T47D (cell line): ENCODE results near the gene DOC2B.
"Not testable (repeated sequence)": the region's sequence is repeated elsewhere in the genome, so short reads cannot be mapped to it uniquely, and the experiment has no call there.

Experiments
- DNase-seq, 2 experiments: peaks; one replicate each; pipeline versions ENCODE4 v3.0.0 to v3.0.0-alpha.2; 2011 to 2012; ENCODE audit warnings: low read depth in 1 of 2, low spot score in 1 of 2
- JUND ChIP-seq: IDR thresholded peaks from 2 replicates; pipeline ENCODE4 v1.6.1; 2012; ENCODE audit warnings: low read depth
- in situ Hi-C: cut with HindIII; loops from 2 replicates; pipeline ENCODE4 v1.10.0; 2016; ENCODE audit warnings: low sequenced_read_pairs, low pct_unique_long_range_greater_than_20kb

Gene DOC2B

DNA sequence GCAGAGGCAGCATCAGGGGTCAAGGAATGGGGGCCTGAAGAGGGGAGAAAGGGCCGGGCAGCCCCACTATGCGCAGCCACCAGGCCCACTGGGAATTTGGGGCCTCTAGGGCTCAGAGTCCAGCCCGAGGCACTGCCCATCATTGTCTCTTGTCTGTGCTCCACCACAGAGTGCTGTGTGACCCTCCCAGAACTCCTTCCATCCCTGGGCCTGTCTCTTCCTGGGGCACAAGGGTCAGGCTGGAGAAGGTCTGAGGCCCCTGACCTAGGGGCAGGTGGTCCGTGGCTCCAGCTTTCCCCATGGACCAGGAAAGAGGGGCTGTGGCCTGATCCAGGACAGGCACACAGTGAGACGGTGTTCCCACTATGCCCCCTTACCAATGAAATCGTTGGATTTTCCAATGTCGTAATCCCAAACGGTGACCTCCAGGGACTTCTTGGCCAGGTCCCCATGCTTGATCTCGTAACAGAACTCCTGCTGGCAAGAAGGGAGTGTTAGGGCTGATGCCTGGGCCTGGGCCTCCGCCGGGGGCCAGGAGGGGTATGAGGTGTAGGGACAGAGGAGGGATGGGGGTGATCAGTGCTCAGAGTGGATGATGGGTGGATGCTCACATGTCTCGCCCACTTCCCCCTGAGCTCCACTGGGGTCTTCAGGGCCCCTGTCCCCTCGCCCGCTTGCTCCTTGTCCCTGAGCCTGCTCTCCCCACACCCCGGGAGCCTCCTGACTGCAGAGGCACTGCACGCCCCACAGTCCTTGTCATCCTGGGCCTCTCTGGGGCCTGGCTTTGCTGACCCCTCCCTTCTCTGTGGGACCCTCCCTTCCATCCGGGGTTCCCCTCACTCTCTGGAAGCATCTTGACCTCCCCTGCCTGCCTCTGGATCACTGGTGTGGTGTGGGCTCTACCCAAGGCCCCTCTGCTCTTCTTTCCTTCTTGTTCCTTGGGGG is 33.4 kb downstream of the DOC2B start:
- no peak for TF ChIP-seq JUND
- DNase-seq, result no peak
- in situ Hi-C loops, result no loop called here

DNA sequence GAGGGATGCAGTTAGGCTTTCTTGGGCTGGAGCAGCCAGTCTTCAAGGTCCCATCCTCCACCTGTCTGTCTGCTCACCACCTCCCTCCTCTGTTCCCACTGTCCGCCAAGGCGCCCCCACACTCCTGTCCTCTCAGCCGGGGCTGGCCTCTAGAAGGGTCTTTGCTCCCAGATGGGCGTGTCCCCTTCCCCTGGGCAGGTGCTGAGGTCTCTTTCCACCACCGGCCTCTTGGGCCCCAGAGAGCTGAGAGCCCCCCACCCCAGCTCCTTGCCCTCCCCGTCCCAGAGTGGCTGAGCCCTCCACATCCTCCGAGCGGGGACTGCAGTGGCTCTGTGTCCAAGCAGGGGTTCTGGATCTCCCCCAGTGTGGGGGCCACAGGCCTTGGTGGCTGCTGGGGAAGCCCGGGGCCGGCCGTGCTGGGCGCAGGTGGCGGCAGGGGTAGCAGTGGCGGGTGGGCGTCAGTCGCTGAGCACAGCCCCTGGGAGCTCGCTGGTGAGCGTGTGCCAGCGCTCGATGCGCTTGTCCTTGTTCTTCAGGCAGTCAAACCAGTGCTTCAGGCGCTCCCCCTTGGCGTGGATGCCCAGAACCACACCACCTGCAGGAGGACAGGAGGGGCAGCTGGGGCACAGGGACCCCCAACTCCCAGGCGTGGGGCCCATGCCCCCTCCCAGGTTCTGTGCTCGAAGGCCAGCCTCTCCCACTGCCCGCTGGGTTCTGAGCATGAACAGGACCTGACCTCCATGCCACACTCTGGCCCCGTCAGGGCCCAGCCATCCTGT is 34.3 kb downstream of the DOC2B start:
- no peak for TF ChIP-seq JUND
- in situ Hi-C loops, result no loop called here
- no peak for DNase-seq

DNA sequence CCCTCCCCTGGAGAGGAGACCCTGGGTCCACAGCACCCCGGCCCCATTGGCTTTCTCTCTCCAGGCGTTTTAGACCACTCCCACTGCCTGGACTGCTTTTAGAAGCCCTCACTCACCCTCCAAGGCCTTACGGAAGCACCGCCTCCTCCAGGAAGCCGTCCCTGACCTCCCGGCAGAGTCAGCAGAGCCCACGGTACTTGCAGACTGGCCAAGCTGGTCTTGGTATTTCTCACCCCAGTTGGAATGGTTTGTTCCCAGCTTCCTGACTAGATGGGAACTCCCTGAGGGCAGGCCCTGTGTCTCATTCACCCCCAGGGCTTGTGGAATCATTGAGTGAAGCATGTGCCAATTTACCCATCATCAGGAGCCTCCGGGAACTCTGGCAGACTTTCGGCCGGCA is 34.9 kb downstream of the DOC2B start:
- TF ChIP-seq JUND, result no peak
- in situ Hi-C loops, result no loop called here
- no peak for DNase-seq

GRCh38 chr17:145671-146541 is 35.5 kb downstream of the DOC2B start:
- in situ Hi-C loops, result no loop called here
- no peak for TF ChIP-seq JUND

DNA sequence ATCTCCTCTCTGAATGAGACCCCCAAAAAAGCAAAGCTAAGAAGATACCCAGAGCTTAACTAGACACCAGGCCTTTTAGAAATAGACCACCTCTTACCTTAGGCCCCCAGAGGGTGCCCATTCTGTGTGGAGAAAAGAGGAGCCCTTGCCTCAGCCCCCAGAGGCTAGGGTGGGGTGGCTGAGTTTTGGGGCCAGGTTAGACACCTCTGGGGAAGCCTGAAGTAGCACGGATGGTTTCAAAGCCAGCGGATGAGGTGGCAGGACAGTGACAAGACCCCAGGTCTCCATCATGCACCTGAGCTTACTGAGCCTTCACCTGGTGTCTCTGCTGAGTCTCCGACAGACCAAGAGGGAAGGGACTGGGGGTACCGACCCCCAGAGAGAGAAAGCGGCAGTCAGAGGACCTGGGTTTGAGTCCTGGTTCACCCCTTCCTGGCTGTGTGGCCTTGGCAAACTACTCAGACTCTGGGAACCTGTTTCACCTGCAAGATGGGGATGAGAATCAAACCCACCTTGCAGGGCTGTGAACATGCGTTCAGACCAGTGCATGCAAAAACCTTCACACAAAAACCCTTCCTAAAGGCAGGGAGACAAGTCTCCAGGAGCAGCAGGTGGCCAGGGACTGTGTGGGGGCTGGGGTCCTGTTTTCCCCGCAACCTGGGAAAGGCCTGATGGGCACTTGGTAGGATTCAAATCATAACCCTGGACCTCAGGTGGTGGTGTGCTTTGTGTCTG is 36.3 kb downstream of the DOC2B start:
- in situ Hi-C loops, result no loop called here
- no peak for DNase-seq
- no peak for TF ChIP-seq JUND

More at GRCh38 chr17:145671-146541, 35.5 kb downstream of the DOC2B start:
- DNase-seq, result no peak

DNA sequence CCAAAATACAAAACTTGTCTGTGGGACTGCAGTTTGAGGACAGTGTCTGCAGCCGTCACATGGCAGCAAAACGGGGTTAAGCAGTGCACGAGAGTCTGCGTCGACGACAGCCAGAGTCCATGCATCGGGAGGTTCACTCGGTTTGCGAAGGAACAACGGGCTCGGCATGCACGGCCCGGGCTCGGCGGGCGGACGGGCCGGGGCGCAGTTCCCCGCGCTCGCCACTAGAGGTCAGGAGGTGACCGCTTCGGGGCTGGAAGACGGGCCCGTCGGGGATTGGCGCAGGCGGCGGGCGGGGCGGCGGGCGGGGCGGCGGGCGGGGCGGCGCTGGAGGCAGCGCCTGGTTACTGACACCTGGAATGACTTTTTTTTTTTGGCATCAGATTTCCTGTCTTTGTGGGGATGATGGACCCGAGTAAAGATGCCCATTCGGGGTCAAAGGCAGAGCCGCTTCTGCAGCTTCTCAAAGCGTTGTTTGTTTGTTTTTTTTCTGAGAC is 37.6 kb downstream of the DOC2B start:
- in situ Hi-C loops, result no loop called here
- no peak for TF ChIP-seq JUND
- DNase-seq, result peak; percentile 70 to 89

DNA sequence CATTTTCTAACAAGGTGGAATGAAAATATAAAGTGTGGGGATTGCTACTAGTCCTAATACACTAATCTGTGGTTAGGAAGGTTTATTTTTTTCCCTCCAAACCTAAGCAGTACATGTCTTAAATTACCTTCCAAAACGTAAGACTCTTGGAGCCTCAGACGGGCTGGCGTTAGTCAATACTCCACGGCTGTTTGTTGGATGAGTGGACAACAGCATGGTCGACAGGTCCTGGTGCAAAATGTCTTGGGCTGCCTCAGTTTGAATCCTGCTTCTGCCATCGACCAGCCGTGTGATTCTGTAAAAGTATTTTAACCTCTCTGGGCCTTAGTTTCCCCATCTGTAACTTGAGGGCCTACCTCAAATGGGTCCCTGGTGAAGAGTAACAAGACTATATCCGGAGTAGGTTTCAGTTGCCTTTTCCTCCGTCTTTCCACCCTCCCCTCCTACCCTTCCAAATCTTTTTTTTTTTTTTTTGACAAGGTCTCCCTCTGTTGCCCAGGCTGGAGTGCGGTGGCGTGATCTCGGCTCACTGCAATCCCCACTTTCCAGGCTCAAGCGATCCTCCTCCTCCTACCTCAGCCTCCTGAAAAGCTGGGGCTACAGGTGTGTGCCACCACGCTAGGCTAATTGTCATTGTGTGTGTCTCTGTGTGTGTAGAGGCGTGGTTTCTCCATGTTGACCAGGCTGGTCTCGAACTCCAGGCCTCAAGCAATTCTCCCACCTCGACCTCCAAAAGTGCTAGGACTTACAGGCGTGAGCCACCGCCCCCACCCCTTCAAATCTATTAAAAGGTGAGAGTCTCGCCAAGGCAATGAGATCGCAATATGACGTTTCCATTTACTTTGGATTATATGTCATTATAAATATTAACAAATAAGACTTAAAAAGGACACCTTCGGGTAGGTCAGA is 38.3 kb downstream of the DOC2B start:
- in situ Hi-C loops, result no loop called here
- DNase-seq, result no peak
- no peak for TF ChIP-seq JUND

GRCh38 chr17:142102-142661 is 39.3 kb downstream of the DOC2B start:
- in situ Hi-C loops, result no loop called here
- peak in 1 of 2 experiments; percentile 78 for DNase-seq
- no peak for TF ChIP-seq JUND

- DNase-seq, in situ Hi-C loops: not testable (repeated sequence)
Measured at GRCh38 chr17:139401-140205, 41.8 kb downstream of the DOC2B start.

DNA sequence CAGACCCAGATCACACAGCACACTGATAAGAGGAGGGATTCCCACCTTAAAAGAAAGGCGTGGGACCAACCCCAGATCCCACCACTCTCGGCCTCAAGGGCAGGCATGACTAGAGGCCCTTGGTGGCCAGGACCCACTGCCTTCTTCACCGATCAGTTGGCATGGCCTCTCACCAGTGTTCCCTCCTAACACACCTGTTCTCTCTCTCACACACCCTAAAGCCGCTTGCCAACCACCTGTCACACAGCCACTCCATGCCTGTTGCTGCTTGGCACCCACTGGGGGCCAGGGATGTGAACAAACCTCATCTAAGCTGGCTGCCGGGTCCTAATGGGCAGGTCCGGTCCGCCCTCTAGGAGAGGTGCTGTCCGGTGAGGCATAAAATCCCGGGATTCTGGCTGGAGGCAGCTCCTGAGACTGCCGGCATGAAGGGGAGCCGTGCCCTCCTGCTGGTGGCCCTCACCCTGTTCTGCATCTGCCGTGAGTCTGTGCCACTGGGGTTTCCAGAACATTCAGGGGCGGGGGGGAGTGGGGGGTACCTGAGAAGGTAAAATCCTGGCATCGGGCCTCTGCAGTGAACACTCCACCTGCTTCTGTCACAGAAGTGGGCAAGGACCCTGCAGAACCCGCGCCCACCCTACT is 44.2 kb downstream of the DOC2B start, which contains the start of gene SCGB1C2:
TSS of gene SCGB1C2 (plus strand) at position 404 of the 642 bp plus-strand sequence. CDS start at position 426, 22 bp downstream.
- in situ Hi-C loops, DNase-seq: not testable (repeated sequence)

GRCh38 chr17:136531-136930 is 44.9 kb downstream of the DOC2B start:
- in situ Hi-C loops, DNase-seq: not testable (repeated sequence)

DNA sequence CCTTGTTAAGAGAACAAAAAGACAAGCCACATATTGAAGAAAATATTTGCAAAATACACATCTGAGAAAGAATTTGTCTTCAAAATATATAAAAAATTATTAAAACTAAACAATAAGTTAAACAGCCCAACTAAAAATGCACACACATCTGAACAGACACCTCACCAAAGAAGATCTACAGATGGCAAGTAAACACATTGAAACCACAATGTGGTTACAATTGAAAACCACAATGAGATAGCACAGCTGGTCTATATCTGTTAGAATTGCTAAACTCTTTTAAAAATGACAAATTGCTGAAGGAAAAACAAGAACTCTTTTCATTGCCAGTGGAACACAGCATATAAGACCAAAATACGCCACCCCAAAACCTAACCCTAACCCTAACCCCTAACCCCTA is 45.6 kb downstream of the DOC2B start:
- in situ Hi-C loops, DNase-seq: not testable (repeated sequence)

DNA sequence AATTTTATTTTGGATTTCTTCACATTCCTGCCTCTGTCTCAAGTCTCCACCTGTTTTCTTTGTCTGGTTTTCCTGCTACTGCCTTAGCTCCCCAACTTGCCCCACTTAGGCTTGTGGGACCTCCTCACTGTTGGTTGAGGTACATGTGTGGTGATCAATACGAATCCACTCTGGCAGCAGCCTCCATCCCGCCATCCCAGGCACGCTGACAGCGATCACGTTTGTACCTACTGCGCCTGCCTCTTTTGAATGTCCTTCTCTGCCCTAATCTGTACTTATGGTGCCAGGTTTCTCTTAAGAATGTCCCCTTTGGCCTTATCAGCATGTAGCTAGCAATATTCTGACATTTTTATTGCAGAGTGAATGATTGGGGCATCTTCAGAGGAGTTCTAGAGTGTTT is 46.4 kb downstream of the DOC2B start:
- in situ Hi-C loops, result not testable (repeated sequence)

DNA sequence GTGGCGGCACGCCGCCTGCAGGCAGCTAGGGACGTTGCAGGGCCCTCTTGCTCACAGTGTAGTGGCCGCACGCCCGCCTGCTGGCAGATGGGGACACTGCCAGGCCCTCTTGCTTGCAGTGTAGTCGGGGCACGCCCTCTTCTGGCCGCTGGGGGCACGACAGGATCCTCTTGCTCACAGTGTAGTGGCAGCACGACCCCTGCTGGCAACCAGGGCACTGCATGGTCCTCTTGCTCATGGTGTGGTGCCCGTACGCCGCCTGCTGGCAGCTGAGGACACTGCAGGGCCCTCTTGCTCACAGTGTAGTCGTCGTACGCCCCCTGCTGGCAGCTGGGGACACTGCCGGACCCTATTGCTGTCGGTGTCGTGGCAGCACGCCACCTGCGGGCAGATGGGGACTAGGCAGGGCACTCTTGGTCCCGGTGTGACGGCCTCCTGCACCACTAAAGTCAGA is 47.1 kb downstream of the DOC2B start:
- in situ Hi-C loops, DNase-seq: not testable (repeated sequence)

More for the DNA sequence above, 46.4 kb downstream of the DOC2B start:
- DNase-seq, result not testable (repeated sequence)
